GM21737 (cell line): ENCODE results near the gene CCDC27.

Experiments used
- ATAC-seq: cut with Tn5 transposase; IDR thresholded peaks from one replicate; pipeline ENCODE4 v1.9.1; 2021; ENCODE audit warnings: mild to moderate bottlenecking, moderate library complexity; ENCODE audit not compliant: unreplicated experiment

The CCDC27 gene

GRCh38 chr1:3816331-3817137 is 64.3 kb downstream of the CCDC27 start:
- no peak for ATAC-seq

DNA sequence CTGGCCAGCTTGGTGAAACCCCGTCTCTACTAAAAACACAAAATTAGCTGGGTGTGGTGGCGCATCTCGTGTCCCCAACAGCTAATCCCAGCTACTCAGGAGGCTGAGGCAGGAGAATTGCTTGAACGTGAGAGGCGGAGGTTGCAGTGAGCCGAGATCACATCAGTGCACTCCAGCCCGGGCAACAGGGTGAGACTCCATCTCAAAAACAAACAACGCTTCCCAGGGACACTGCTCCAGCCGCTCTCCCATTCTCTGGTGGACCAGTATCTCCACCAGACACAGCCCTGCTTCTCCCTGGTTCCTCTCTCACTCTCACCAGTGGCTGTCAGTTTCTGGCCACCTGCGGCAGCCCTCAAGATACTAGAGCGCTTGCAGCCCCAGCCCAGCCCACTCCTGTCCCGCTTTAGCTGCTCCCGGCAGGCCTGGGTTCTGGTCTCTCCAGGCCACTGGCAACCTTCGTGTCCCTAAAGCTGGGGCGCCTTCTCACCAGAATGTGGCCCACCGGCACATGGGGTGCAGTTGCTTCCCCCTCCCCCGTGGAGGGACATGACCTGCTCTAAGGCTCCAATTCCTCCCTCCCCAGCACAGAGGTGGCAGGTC is 65.0 kb downstream of the CCDC27 start:
- no peak for ATAC-seq

DNA sequence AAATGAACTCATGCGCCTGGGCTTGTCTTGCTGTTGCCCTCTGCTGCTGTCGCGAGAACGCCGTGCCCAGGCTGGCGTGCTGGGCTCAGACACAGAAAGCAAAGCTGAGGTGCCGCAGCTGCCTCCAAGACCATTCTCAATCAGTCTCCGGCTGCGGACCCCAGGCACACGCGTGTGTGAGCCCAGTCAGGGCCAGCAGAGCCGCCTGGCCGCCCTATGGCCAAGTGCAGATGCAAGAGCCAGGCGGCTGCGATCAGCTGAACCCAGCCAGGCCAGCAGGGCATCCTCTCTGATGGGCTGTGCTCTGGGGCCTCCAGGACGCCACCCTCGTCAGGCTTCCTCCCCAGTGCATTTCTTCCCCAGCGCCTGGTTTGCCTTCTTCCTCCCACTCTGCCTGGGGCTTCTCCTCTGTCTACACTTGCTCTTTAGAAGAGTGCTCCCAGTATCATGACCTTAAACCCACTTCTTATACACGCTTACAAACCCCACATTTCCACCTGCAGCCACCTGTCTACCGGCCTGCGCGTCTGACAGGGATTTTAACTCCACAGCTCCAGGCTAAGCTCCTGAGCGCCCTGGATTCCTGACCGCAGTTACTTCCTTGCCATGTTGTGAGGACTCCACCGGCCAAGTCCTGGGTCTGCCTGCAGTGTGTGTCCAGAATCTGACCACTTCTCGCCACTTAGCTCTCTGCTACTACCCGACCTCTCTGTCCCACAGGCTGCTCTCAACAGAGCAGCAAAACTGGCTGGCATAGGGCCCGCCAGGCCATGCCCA is 65.8 kb downstream of the CCDC27 start:
- ATAC-seq = no peak

DNA sequence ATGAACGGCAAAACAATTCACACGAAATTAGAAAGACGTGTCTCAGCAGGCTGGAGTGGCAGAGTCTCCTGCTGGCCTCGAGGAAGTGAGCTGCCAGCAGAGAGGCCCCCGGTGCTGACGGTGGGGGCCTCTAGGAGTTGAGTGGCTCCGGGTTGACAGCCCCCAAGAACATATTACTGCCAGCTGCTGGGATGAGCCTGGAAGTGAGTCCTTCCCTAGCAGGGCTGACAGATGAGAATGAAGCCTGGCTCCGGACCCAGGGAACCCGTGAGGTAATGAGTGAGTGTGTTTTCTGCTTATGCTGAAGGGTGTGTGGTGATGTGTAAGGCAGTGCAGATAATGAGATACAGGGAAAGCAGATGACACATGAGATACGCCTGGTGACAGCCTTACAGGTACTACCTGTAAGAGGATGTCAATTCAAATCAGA is 67.5 kb downstream of the CCDC27 start:
- no peak for ATAC-seq

DNA sequence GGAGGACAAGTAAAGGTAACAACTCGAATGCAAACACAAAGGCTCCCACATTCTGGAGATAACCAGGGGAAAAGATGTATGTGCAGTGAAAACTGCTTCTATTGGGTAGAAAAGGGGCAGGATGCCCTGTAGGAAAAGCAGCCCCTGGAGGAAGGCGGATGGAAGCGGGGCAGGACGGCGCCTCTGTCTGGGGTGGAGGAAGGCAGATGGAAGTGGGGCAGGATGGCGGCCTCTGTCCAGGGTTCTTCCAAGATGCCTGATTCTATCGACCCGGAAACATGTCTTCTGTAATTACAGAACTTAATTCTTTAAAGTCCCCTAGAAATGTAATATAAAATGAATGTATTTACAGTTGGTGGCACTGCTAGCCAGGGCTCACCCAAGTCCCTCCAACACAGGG is 68.1 kb downstream of the CCDC27 start:
- ATAC-seq = no peak

- ATAC-seq = no peak
Observed at GRCh38 chr1:3821004-3821403, 68.8 kb downstream of the CCDC27 start.
